ENCODE data around the gene SYP. TPM values are rescaled to one million over a fixed set of nuclear protein-coding genes. Genes with fewer than 3 reads are reported as not detected.

Gene SYP
- total RNA-seq, 1 experiment from 2014 or later, result 7.0 TPM

- Mint-ChIP-seq H3K27ac (no peak overlapping the region), H3K36me3 (no peaks in the 10 kb centered on the region), H3K4me3 (peak overlapping the region; percentile 61), H3K27me3 (ENCODE audit: low read depth) (no peaks in the 10 kb centered on the region; the same call in 1 of the 2 replicates), H3K9me3 (no peaks in the 10 kb centered on the region), H3K4me1 (peaks cover 18% of the 10 kb centered on the region)
- POLR2A ChIA-PET, result no interaction called here
- ATAC-seq (no peak), DNase-seq (ENCODE audit: low spot score) (no peak)
- TF ChIP-seq, protein P1, sequence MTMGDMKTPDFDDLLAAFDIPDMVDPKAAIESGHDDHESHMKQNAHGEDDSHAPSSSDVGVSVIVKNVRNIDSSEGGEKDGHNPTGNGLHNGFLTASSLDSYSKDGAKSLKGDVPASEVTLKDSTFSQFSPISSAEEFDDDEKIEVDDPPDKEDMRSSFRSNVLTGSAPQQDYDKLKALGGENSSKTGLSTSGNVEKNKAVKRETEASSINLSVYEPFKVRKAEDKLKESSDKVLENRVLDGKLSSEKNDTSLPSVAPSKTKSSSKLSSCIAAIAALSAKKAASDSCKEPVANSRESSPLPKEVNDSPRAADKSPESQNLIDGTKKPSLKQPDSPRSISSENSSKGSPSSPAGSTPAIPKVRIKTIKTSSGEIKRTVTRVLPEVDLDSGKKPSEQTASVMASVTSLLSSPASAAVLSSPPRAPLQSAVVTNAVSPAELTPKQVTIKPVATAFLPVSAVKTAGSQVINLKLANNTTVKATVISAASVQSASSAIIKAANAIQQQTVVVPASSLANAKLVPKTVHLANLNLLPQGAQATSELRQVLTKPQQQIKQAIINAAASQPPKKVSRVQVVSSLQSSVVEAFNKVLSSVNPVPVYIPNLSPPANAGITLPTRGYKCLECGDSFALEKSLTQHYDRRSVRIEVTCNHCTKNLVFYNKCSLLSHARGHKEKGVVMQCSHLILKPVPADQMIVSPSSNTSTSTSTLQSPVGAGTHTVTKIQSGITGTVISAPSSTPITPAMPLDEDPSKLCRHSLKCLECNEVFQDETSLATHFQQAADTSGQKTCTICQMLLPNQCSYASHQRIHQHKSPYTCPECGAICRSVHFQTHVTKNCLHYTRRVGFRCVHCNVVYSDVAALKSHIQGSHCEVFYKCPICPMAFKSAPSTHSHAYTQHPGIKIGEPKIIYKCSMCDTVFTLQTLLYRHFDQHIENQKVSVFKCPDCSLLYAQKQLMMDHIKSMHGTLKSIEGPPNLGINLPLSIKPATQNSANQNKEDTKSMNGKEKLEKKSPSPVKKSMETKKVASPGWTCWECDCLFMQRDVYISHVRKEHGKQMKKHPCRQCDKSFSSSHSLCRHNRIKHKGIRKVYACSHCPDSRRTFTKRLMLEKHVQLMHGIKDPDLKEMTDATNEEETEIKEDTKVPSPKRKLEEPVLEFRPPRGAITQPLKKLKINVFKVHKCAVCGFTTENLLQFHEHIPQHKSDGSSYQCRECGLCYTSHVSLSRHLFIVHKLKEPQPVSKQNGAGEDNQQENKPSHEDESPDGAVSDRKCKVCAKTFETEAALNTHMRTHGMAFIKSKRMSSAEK (CRISPR knock-in tag; IDR thresholded peaks at IDR 0.05; ENCODE audit: borderline replicate concordance), result no peak
- TF ChIP-seq HMGXB4 (CRISPR knock-in tag; IDR thresholded peaks at IDR 0.05) (no peak), E2F5 (CRISPR knock-in tag; IDR thresholded peaks at IDR 0.05) (no peak), ZNF423 (CRISPR knock-in tag; IDR thresholded peaks at IDR 0.05) (no peak), CREM (CRISPR knock-in tag; IDR thresholded peaks at IDR 0.05) (no peak), PREB (CRISPR knock-in tag; IDR thresholded peaks at IDR 0.05; ENCODE audit: borderline replicate concordance) (no peak), ZNF138 (CRISPR knock-in tag; conservative IDR thresholded peaks at IDR 0.05) (no peak), ZNF396 (CRISPR knock-in tag; IDR thresholded peaks at IDR 0.05; ENCODE audit: borderline replicate concordance) (no peak), SMAD3 (CRISPR knock-in tag; IDR thresholded peaks at IDR 0.05; ENCODE audit: borderline replicate concordance) (no peak), GTF2I (CRISPR knock-in tag; conservative IDR thresholded peaks at IDR 0.05) (no peak), NR3C1 (CRISPR knock-in tag; conservative IDR thresholded peaks at IDR 0.05; ENCODE audit: low read depth) (no peak), NR1H2 (CRISPR knock-in tag; IDR thresholded peaks at IDR 0.05) (no peak)
- TF ChIP-seq, protein P2, sequence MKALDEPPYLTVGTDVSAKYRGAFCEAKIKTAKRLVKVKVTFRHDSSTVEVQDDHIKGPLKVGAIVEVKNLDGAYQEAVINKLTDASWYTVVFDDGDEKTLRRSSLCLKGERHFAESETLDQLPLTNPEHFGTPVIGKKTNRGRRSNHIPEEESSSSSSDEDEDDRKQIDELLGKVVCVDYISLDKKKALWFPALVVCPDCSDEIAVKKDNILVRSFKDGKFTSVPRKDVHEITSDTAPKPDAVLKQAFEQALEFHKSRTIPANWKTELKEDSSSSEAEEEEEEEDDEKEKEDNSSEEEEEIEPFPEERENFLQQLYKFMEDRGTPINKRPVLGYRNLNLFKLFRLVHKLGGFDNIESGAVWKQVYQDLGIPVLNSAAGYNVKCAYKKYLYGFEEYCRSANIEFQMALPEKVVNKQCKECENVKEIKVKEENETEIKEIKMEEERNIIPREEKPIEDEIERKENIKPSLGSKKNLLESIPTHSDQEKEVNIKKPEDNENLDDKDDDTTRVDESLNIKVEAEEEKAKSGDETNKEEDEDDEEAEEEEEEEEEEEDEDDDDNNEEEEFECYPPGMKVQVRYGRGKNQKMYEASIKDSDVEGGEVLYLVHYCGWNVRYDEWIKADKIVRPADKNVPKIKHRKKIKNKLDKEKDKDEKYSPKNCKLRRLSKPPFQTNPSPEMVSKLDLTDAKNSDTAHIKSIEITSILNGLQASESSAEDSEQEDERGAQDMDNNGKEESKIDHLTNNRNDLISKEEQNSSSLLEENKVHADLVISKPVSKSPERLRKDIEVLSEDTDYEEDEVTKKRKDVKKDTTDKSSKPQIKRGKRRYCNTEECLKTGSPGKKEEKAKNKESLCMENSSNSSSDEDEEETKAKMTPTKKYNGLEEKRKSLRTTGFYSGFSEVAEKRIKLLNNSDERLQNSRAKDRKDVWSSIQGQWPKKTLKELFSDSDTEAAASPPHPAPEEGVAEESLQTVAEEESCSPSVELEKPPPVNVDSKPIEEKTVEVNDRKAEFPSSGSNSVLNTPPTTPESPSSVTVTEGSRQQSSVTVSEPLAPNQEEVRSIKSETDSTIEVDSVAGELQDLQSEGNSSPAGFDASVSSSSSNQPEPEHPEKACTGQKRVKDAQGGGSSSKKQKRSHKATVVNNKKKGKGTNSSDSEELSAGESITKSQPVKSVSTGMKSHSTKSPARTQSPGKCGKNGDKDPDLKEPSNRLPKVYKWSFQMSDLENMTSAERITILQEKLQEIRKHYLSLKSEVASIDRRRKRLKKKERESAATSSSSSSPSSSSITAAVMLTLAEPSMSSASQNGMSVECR (CRISPR knock-in tag; IDR thresholded peaks at IDR 0.05; ENCODE audit: borderline replicate concordance), result no peak
- TF ChIP-seq, protein P3, sequence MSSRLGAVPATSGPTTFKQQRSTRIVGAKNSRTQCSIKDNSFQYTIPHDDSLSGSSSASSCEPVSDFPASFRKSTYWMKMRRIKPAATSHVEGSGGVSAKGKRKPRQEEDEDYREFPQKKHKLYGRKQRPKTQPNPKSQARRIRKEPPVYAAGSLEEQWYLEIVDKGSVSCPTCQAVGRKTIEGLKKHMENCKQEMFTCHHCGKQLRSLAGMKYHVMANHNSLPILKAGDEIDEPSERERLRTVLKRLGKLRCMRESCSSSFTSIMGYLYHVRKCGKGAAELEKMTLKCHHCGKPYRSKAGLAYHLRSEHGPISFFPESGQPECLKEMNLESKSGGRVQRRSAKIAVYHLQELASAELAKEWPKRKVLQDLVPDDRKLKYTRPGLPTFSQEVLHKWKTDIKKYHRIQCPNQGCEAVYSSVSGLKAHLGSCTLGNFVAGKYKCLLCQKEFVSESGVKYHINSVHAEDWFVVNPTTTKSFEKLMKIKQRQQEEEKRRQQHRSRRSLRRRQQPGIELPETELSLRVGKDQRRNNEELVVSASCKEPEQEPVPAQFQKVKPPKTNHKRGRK (CRISPR knock-in tag; IDR thresholded peaks at IDR 0.05; ENCODE audit: borderline replicate concordance), result no peak
- CTCF ChIA-PET, result no interaction called here
Observed at GRCh38 chrX:49199315-49199595, 738 bp downstream of the SYP start.
